NCI-H226 (cell line): ENCODE results near the gene CLTC.
"Not testable (repeated sequence)": the region's sequence is repeated elsewhere in the genome, so short reads cannot be mapped to it uniquely, and the experiment has no call there.

Source experiments
- DNase-seq: peaks from one replicate; pipeline ENCODE4 v3.0.0-alpha.2; 2015

Gene CLTC

GRCh38 chr17:59619298-59620063 is at the start of gene CLTC:
Gene CLTC, plus strand, starts transcription at chr17:59619895. Its CDS starts 237 bp downstream, at chr17:59620132.
- DNase-seq: peak; percentile 92

DNA sequence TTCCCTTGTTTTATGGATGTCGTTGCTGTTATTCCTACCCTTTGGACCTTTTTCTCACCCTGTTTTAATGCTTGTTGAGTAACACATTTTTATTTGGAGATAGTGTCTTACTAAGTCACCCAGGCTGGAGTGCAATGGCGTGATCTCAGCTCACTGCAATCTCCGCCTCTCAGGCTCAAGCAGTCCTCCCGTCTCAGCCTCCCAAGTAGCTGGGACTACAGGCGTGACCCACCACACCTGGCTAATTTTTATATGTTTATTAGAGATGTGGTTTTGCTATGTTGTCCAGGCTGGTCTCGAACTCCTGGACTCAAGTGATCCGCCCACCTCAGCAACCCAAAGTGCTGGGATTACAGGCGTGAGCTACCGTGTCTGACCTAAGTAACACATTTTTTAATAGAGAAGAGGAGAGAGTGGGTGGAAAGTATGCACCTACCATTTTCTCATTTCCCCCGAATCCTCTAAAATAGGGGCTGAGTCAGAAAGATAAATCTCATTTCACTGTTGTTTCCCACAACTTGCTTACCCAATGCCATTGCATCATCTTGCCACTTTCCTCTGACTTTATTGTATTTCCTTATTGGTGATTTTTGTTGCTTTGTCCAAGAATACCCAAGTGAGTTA is 47.3 kb upstream of the CLTC start:
- no peak for DNase-seq

GRCh38 chr17:59584168-59584567 is 35.5 kb upstream of the CLTC start:
- DNase-seq: not testable (repeated sequence)

DNA sequence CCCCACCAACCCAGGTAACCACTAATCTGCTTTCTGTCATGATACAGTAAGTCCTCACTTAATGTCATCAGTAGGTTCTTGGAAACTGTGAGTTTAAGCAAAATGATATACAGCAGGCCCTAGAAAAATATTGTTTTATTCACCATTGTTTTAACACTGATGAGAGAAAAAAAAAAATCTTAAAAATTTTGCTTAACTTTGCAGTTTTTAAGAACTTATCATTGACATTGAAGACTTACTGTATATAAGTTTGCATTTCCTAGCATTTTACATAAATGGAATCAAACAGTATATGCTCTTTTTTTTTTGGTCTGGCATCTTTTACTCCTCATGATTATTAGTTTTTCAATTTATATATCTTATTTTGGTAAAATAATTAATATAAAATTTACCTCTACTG is 19.5 kb upstream of the CLTC start:
- DNase-seq: no peak

DNA sequence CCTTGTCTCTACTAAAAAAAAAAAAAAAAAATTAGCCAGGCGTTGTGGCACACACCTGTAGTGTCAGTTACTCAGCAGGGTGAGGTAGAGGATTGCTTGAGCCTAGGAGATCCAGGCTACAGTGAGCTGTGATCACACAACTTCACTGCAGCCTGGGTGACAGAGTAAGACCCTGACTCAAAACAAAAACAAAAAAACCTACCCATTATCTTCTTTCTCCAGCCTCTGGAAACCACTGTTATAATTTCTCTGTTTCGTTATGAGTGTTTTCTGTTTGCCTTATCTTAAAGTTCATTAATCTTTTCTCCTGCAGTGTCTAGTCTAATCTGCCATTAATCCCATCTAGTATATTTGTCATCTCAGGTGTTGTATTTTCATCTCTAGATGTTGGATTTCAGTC is 18.6 kb upstream of the CLTC start:
- no peak for DNase-seq

DNA sequence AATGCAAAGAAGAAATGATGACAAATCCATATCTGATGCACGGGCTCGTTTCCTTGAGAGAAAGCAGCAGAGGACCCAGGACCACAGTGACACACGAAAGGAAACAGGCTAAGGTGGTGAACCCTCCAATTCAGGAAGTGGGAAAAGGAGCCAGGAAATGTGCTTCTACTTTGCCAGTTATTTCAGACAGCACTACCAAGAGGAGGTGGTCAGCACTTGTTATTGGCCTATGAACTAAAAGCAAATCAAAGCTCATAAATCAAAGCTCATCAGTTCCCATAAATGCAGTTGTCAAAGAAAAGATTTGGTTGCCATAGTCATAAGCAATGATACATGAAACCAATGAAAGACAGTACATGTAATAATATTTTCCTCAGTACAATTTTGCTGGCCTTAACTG is 12.6 kb upstream of the CLTC start:
- DNase-seq: no peak

DNA sequence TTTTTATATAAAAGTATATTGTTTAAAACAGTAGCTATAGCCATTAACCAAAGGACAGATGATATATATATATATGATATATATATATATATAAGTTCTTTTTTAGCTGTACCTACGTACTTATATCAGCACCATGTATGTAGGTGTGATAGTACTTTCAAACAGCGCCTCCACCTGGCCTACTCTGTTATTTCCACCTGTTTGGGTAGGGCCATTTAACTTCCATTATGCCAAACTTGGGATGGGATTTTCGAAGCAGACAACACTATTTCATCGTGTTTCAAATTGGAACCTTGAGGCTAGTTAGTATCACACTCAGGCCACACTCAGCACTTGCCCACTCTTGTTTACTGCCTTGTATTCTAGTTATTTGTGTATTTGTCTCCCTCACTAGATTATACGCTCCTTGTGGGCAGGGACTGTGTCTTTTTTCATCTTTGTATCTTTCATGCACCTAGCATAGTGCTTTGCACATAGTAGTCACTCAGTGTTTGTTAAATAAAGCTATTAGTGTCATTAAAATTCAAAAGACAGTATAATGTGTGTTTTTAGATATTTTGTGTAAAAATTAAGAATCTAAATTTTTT is 11.8 kb upstream of the CLTC start:
- no peak for DNase-seq

DNA sequence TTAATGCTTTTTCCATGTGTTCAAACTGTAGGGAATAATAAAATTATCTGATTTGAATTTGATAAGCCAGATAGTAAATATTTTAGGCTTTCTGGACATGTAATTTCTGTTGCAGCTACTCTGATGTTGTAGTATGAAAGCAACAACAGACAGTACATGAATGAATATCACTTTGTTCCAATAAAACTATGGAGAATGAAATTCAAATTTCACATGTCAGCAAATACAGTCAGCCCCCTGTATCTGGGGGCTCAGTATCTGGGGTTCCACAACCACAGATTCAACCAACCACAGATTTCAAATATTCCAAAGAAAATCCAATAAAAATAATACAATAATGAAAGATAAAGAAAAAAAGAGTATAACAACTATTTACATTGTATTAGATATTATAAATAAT is 8.2 kb upstream of the CLTC start:
- no peak for DNase-seq

GRCh38 chr17:59616253-59616920 is 3.3 kb upstream of the CLTC start:
- no peak for DNase-seq

- no peak for DNase-seq
Observed at GRCh38 chr17:59617156-59617732, 2.5 kb upstream of the CLTC start.

- DNase-seq: no peak
Observed at GRCh38 chr17:59619035-59619297, 729 bp upstream of the CLTC start.

- no peak for DNase-seq
Observed at GRCh38 chr17:59620064-59620359, 317 bp downstream of the CLTC start.

DNA sequence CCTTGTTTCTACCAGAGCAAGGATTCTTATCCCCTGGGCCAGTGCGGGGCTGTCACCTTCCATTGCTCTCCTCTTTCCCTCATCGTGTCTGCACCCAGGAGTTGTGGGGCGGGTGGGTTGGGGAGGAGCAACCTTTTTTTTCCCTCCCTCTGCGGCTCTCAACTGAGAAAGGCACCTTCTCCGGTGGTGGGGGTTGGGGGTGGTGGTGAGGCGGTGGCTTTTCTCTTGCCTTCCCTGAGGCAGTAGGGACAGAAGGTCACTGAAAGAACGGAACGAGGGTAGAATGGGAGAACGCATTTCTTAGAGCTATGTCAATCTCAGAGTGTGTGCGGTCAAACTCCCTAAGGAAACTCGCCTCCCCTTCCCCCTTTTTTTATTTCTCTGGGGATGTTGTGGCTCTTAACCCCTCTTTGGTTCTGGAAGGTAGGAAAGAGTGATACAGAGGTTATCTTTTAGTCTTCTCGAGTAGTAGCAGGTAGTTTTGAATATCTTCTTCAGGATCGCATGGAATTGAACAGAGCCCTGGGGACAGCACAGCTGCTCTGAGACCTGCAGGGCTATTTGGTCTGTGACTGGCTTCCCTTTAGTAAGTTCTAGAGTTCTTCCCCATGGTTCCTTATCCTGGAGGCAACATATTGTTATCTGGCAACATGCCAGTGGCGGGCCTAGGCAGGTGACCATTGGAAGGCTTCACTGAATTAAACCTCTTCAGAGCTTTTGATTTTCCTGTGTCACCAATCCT is 994 bp downstream of the CLTC start:
- DNase-seq: peak; percentile 39

DNA sequence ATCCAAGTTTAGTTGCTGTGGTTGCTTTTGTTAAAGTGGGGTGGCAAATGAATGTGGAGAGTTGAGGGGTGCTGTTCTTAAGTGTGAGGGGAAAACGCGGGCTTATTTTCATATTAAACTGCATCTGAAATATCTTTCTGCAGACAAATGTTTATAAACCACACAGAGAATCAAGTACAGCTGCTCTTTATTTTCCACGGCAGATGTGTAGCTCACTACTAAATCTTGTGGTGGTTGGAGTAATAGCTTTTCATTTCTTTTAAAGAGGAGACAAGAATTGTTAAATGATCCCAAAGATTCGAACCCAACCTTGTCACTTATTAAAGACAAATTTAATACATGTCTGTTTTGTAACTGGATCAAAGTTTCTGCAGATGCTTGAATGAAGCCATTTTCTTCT is 2.1 kb downstream of the CLTC start:
- DNase-seq: no peak

GRCh38 chr17:59623151-59623550 is 3.5 kb downstream of the CLTC start:
- DNase-seq: no peak

- no peak for DNase-seq
Observed at GRCh38 chr17:59626756-59627155, 7.1 kb downstream of the CLTC start.

DNA sequence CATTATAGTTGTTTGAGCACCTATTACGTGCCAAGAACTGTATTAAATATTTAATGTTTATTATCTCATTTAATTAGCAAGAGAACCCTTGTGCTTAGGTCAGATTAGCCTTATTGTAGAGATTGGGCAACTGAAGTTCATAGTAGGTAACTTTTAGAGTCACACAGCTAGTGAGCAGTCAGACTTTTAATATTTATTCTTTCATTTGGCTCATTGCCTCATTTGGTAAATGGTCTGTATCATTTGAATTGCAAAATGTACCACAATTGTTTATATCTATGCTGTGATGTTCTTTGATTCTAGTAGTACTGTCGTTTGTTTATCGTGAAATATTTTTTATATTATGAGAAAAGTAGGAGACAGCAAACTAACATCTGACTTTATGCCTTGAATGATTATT is 7.6 kb downstream of the CLTC start:
- no peak for DNase-seq

DNA sequence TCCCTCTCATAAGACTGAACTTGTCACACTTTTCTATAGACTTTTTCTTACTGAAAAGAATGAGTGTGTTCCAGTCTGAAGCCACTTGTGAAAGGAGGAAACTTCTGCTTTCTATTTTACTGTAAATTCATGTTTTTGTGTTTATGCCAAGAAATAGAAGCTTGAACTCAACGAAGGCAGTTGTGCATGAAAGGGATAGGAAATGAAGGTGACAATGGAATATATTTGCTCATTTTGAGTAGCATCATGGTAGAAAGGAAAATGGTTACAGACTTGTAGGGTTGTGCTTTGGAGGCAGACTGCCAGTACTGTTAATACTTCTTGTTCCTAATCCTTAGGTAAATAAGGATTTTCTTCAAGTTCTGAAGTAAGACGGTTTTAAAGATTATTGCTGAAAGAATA is 8.1 kb downstream of the CLTC start:
- no peak for DNase-seq

DNA sequence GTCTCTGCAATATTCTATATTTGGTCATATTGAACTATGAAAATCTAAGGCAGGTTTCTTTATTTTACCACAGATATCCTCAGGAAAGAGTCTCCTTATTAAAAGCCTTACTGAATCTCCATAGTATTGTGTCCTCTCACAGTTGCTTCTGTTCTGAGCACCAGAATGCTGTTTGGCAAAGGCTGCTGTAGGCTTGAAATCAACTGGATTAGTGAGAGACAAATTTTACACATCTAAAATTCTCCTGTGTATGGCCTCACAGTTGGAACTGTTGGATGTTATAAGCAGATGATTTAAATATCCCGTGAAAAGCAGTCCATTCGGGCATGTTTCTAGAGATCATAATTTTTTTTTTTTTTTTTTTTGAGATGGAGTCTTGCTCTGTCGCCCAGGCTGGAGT is 9.5 kb downstream of the CLTC start:
- no peak for DNase-seq

- no peak for DNase-seq
Observed at GRCh38 chr17:59631276-59631675, 11.6 kb downstream of the CLTC start.

GRCh38 chr17:59632398-59632797 is 12.7 kb downstream of the CLTC start:
- DNase-seq: no peak

DNA sequence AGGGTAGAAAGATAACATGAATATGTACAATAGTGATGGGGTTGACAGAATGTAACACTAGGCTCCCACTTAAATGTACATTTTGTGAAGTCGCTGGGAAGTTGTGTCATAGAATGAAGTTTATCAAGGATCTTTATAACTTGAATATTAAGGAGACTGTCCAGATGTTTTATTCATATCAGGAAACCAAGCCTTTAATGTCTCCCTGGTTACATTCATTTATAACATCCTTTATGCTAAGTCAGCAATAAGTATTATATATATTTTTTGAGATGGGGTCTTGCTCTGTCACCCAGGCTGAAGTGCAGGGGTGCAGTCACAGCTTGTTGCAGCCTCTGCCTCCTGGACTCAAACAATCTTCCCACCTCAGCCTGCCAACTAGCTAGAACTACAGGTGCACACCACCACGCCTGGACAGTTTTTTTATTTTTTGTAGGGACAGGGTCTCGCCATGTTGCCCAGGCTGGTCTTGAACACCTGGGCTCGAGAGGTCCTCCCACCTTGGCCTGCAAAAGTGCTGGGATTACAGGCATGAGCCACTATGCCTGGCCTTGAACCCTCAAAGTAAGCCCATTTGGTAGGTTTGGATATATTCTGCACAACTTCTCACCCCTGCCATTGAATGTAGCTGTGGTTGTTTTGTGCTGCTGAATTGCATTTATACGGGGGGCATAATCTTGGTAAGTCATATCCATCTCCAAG is 14.1 kb downstream of the CLTC start:
- no peak for DNase-seq
